SH-SY5Y (cell line): ENCODE measurements around the gene LYZL1.

Experiments
- GATA2 ChIP-seq: IDR thresholded peaks from 2 replicates; pipeline ENCODE4 v1.6.1; 2011; ENCODE audit warnings: mild to moderate bottlenecking, low read depth, low read length
- GATA3 ChIP-seq: IDR thresholded peaks from 2 replicates; pipeline ENCODE4 v1.6.1; 2011; ENCODE audit warnings: low read depth, mild to moderate bottlenecking, low read length, moderate library complexity

- TF ChIP-seq GATA2: no peak
- TF ChIP-seq GATA3: no peak
Observed at GRCh38 chr10:29356931-29357330, 68.1 kb downstream of the LYZL1 start.
